ENCODE results near the gene PCBD1. TPM values are rescaled to one million over a fixed set of nuclear protein-coding genes. Genes with fewer than 3 reads are reported as not detected.

The PCBD1 gene
- total RNA-seq, 1 experiment from 2014 or later: 164 TPM

- ChIA-PET POLR2A (ENCODE audit: unreplicated experiment) (no interaction called here), CTCF (no interaction called here)
- H3K4me1 ChIP-seq (replicated peaks; ENCODE audit: insufficient read depth): peaks cover 9% of the 10 kb centered on the region
- no peak overlapping the region for H2AFZ ChIP-seq
- H3K79me2 ChIP-seq (ENCODE audit: low read depth): no peaks in the 10 kb centered on the region
- no TSS peak for BruUV-seq (replicated peaks)
- H3K4me2 ChIP-seq: no peak overlapping the region
- H4K20me1 ChIP-seq (ENCODE audit: insufficient read depth): no peaks in the 10 kb centered on the region
- no peak for DNase-seq
- intact Hi-C loops (cut with micrococcal nuclease; ENCODE audit: unreplicated experiment): no loop called here
- no peaks in the 10 kb centered on the region for H3K9me3 ChIP-seq (ENCODE audit: insufficient read depth, low read depth)
- no peaks in the 10 kb centered on the region for H3K9me2 ChIP-seq (ENCODE audit: insufficient read depth)
- H3K36me3 ChIP-seq (ENCODE audit: low read depth): no peaks in the 10 kb centered on the region
- TF ChIP-seq EZH2 (IDR thresholded peaks at IDR 0.05; ENCODE audit: low read depth) (no peak), CTCF (conservative IDR thresholded peaks at IDR 0.05) (no peak)
- no peak overlapping the region for H3K4me3 ChIP-seq
- no peak overlapping the region for H3K27ac ChIP-seq
- H3K27me3 ChIP-seq (ENCODE audit: insufficient read depth, low read depth): peaks cover 41% of the 10 kb centered on the region
- peaks cover 7% of the 10 kb centered on the region; the same call in 1 of the 2 replicates for H3F3A ChIP-seq (ENCODE audit: insufficient read depth, low read depth)
Measured at GRCh38 chr10:70935631-70936030, 47.3 kb upstream of the PCBD1 start.

DNA sequence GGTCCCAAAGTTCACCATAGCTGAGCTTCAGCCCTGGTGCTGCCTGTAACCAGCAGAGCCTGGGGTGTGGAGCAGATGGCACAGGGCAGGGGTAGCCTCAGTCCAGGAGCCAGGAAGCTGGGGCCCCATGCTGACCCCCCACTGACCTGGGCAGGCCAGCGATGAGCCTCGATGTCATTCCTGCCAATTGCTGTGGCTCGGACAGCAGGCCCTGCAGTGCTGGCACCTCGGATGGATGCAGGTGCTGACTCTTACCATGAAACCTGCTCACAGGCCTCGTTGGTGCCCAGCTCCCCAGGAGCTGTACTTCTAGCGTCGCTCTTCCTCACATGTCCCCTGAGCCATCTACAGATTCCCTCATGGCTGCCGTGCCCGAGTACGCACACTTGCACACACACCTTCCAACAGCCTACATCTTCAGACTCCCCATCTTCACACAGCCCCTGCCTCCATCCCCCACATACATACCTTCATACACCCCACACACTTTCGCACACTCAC, 46.8 kb upstream of the PCBD1 start:
- H3K9me3 ChIP-seq (ENCODE audit: insufficient read depth, low read depth): no peaks in the 10 kb centered on the region
- peaks cover 14% of the 10 kb centered on the region for H3K4me1 ChIP-seq (replicated peaks; ENCODE audit: insufficient read depth)
- no peak overlapping the region for H3K27ac ChIP-seq
- no peaks in the 10 kb centered on the region for H3K79me2 ChIP-seq (ENCODE audit: low read depth)
- no peak for DNase-seq
- no TSS peak for BruUV-seq (replicated peaks)
- H3F3A ChIP-seq (ENCODE audit: insufficient read depth, low read depth): peaks cover 11% of the 10 kb centered on the region; the same call in 1 of the 2 replicates
- H3K9me2 ChIP-seq (ENCODE audit: insufficient read depth): no peaks in the 10 kb centered on the region
- no peak overlapping the region for H3K4me3 ChIP-seq
- no peak overlapping the region for H2AFZ ChIP-seq
- no peaks in the 10 kb centered on the region for H4K20me1 ChIP-seq (ENCODE audit: insufficient read depth)
- no peak overlapping the region for H3K4me2 ChIP-seq
- H3K36me3 ChIP-seq (ENCODE audit: low read depth): no peaks in the 10 kb centered on the region
- peaks cover 37% of the 10 kb centered on the region for H3K27me3 ChIP-seq (ENCODE audit: insufficient read depth, low read depth)
- no peak for TF ChIP-seq CTCF (conservative IDR thresholded peaks at IDR 0.05)
- POLR2A ChIA-PET (ENCODE audit: unreplicated experiment): no interaction called here
- CTCF ChIA-PET: no interaction called here
- intact Hi-C loops (cut with micrococcal nuclease; ENCODE audit: unreplicated experiment): no loop called here

GRCh38 chr10:70934701-70935100, 46.3 kb upstream of the PCBD1 start:
- POLR2A ChIA-PET (ENCODE audit: unreplicated experiment): no interaction called here
- H3K4me1 ChIP-seq (replicated peaks; ENCODE audit: insufficient read depth): peaks cover 14% of the 10 kb centered on the region
- H3K4me3 ChIP-seq: no peak overlapping the region
- H3K36me3 ChIP-seq (ENCODE audit: low read depth): no peaks in the 10 kb centered on the region
- H3K27me3 ChIP-seq (ENCODE audit: insufficient read depth, low read depth): peaks cover 37% of the 10 kb centered on the region
- no peak overlapping the region for H3K27ac ChIP-seq
- no peak overlapping the region for H2AFZ ChIP-seq
- no peaks in the 10 kb centered on the region for H3K9me3 ChIP-seq (ENCODE audit: insufficient read depth, low read depth)
- H3K4me2 ChIP-seq: no peak overlapping the region
- no TSS peak for BruUV-seq (replicated peaks)
- CTCF ChIA-PET: no interaction called here
- intact Hi-C loops (cut with micrococcal nuclease; ENCODE audit: unreplicated experiment): no loop called here
- H3F3A ChIP-seq (ENCODE audit: insufficient read depth, low read depth): peaks cover 11% of the 10 kb centered on the region; the same call in 1 of the 2 replicates
- H3K79me2 ChIP-seq (ENCODE audit: low read depth): no peaks in the 10 kb centered on the region
- no peaks in the 10 kb centered on the region for H4K20me1 ChIP-seq (ENCODE audit: insufficient read depth)
- H3K9me2 ChIP-seq (ENCODE audit: insufficient read depth): no peaks in the 10 kb centered on the region
- TF ChIP-seq CTCF (conservative IDR thresholded peaks at IDR 0.05): no peak
- TF ChIP-seq EZH2 (IDR thresholded peaks at IDR 0.05; ENCODE audit: low read depth): no peak
- DNase-seq: no peak
